DOHH2 (cell line): ENCODE results near the gene C7orf33.

Source experiments
- CTCF ChIP-seq: fragments of 200-600 bp; sonication (generic); IDR thresholded peaks from one replicate; pipeline ENCODE4 v1.5.1; 2014; ENCODE audit warnings: antibody characterized with exemption, mild to moderate bottlenecking, low read depth, low read length; ENCODE audit not compliant: poor library complexity, severe bottlenecking
- EZH2phosphoT487 ChIP-seq: fragments of 200-600 bp; sonication (generic); IDR thresholded peaks from 2 replicates; pipeline ENCODE4 v1.6.1; 2017; ENCODE audit warnings: borderline replicate concordance, mild to moderate bottlenecking, antibody characterized with exemption, low read length, moderate library complexity, mixed read lengths

GRCh38 chr7:148545932-148546331 is 44.6 kb upstream of the C7orf33 start:
- TF ChIP-seq CTCF (no peak), EZH2phosphoT487 (no peak)
